ENCODE results near the gene MACROD2.
A peak's percentile ranks its signal among the peaks of the same experiment; 100 is the strongest.
"Not testable (repeated sequence)": the region's sequence is repeated elsewhere in the genome, so short reads cannot be mapped to it uniquely, and the experiment has no call there.

The MACROD2 gene

DNA sequence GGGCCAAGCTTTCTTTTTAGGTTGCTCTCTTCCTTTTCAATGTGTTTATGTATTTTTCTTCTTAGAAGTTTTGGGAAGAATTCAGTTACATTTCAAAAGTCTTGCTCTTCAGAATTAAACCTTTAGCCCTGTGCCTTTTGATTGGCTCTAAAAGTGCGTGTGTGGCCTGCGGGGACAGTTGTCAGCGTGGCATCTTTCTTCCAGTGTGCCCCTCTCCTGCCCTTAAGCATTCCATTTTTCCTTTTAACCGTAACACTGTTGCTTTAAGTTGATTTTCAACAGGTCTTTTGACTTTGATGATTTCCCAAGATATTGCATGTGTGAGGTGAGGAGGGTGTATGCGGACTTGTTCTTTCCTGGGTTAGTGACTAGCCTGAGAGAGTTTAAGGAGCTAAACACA lies 1341.2 kb downstream of the MACROD2 start:
- no peak for DNase-seq

DNA sequence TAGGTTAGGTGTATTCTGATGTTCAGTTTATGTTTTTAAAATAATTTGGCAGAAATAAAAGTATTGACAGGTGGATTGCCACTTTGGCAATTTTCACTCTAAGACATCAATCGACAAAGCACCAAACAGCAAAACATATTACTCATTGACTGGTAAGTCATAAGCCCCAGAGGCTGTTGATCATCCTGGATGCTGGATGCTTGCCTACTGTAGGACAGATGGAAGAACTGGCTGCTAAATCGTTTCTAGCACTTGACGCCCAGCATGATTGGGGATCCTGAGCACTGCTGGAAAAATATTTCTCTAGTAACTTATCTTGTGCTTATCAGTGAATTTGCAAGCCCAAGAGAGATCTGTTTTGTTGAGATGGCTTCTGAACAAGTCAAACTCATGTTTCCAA lies 1343.9 kb downstream of the MACROD2 start:
- no peak for DNase-seq

DNA sequence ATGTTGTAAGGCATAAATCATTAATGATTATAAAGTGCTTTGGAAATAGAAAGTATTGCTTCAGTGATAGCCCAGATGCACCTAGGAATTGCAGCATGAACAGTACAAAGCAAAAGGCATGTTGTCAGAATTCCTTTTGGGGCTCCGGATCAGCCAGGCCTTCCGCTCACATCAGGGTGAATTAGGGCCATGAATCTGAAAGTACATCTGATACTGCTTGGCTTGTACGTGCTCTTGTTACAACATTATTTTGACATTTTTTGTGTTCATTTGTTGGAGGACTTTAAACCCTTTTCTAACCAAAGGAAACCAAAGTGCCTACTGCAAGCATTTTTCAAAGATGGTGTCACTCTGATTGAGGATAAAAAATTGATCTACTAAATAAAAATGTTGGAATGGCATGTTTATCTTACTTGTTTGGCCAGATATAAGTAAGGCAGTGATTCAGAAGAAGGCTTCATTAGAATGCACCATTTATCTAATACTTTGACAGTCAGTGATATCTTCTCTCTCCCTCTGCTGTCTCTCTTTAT lies 1347.7 kb downstream of the MACROD2 start:
- no peak for DNase-seq

DNA sequence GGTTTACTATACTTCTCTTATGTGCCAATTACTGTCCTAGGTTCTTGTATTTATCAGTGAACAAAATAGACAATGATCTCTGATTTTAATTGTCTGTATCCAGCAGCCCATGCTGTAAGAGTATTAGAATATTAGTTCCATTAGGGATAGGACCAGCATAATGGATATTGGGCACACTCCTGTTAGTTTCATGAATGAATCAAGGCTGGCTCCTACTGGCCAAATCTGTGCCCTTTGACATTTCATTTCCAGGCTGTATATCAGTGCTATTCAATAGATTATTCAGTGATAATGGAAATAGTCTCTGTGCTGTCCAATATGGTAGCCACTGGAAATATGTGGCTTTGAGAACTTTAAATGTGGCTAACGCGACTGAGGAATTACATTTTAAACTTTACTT lies 1350.0 kb downstream of the MACROD2 start:
- DNase-seq: peak; percentile 6

DNA sequence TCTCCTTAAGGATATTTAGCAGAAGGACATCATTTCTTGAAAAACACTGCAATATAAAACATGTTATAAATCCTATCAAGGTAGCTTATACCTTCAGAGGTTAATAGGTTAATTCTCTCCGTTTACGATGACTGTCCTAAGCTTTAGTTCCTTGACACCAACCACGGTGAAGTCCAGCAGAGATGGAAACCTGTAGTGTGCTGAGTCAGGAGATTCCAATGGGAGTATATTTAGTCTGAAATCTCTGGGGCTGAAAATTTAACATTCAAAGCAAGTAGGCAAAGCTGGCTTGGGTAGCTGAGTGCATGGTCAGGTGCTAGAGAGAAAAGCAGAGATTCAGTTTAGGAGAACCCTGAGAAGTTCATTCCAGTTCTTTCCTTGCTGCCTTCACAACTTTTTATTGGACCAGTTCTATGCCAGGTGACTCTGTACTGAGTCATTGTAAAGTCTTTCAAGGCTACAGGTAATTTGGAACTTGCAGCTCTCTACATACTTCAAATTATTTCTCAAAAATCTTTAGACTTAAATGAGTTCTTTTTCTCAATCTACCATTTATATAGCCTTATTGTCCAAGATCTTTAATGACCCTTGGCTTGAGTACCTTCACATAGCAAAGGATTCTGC lies 1351.5 kb downstream of the MACROD2 start:
- no peak for DNase-seq

DNA sequence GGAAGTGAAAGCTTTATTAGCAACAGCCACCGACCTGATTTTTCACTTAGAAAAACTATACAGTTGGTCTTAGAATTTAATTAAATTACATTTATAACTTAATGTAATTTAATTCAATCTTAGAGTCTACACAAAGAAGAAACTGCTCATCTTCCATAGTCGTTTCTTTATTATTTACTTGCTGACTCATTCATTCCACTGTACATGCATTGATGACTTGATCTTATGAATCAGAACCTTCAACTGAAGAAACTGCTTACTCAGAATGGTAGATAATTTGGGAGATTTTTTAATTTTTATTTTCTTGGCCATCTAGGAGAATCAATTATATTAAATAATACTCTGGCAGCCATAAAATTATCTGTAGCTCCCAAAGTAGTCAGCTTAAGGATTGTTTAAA lies 1363.7 kb downstream of the MACROD2 start:
- no peak for DNase-seq

DNA sequence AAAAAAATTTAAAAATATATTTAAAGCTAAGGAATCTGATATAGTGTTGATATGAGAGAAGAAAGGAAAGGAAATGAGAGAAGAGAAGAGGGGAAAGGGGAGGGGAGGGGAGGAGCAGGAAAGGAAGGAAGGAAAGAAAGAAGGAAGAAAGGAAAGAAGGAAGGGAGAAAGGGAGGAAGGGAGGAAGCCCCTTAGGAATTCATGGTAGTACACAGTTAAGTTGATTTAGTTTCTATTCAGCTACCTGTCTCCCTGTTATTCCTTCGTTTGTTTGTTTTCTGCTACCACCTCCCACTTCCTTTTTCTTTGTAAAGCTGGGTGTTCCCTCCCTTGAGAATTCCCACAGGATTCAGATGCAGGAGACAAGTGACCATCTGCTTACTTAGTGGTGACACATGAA lies 1367.5 kb downstream of the MACROD2 start:
- no peak for DNase-seq

DNA sequence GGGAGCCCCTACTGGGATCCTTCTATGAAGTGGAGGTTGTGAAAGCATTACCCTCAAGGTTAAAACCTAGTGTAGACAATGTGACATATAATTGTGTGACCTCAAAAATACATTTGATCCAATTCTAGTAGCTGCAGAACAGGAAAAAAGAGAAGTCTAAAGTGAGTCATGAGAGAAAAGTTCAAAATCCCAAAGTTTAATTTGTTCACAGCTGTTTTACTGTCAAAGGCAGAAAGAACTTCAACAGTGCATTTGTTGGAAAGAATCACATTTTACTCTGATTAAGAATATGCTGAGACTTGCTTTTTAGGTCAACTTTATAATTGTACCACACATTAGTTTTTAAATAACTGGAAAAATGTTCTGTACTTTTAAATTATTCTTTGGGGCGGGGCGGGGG lies 1369.5 kb downstream of the MACROD2 start:
- no peak for DNase-seq

DNA sequence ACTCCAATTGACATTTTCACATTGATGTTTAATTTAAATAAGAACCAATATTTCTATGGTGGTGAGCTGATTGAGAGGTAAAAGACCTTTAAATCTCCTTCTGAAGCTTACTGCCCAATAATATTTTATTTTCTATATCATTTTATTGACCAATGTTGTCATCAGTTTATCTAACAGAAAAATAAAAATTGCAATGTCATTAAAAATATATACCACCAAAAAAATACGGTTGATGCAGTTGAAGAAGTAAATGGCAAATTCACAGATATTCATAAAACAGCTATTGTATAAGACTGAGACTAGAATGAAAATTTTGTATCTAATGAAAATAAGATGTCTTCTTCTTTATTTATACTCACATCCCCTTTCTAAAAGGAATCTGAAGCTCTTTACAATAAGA lies 1375.1 kb downstream of the MACROD2 start:
- DNase-seq: no peak

DNA sequence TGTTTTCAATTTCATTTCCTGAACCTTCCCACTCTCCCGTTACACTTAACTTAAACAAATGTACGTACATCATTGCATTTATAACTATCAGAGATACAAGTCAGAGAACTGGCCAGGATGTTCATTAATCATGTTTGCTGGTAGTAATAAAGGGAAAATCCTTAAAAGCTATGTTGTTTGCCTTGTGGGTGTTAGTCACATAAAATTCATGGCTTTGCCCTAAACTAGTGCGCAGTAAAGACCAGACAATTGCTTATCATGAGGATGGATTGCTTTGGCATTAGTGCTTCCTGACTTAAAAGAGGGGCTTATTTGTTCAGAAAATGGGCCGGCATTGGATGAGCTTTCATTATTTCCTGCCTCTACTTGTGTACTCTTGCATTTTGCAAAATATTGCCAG lies 1379.4 kb downstream of the MACROD2 start:
- DNase-seq: no peak

DNA sequence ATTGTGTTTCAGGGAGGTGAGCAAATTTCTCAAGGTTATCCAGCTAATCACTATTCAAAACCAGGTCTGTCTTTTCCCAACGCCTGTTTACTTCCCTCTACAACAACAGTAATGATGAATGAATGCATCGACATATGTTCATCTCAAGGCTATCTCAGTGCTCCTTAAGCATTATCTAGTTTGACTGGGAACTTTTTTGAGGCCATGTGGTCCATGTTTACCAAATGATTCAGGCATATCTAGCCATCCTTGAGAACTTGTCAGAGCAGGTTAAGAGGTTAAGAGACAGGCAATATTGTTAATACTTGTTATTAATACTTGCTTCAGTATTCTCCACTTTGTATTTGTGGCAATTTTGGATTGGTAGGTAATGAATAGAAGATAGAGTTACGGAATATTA lies 1380.5 kb downstream of the MACROD2 start:
- DNase-seq: no peak

DNA sequence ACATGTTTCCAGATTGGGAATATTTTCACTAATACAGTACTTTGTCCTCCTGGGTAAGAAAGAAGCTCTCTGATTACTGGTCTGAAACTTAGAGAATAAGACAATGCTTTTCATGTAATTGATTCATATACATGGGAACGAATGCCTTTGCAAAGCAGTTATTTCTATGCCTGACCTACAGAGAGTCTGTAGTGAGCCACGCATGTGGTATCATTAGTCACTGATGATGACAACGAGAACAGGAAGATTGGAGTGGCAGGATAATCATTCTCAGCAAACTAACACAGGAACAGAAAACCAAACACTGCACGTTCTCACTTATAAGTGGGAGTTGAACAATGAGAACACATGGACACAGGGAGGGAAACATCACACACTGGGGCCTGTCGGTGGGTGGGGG lies 1382.3 kb downstream of the MACROD2 start:
- not testable (repeated sequence) for DNase-seq

DNA sequence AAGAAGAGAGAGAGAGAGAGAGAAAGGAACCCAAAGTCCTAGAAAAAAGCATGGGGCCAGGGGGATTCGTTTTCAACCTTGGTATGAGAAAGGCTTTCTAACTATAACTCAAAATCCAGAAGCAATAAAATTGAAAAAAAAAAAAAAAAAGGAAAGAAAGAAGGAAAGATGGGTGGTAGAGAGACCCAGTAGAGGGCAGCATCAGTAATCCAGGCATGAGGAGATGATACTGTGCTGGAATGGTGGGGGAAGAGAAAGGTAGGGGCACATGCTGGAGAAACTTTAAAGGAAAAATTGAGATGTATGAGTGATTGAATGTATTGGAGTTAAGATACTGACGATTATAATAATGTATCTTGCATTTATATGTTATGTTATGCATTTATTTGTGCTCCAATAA lies 1382.8 kb downstream of the MACROD2 start:
- no peak for DNase-seq

DNA sequence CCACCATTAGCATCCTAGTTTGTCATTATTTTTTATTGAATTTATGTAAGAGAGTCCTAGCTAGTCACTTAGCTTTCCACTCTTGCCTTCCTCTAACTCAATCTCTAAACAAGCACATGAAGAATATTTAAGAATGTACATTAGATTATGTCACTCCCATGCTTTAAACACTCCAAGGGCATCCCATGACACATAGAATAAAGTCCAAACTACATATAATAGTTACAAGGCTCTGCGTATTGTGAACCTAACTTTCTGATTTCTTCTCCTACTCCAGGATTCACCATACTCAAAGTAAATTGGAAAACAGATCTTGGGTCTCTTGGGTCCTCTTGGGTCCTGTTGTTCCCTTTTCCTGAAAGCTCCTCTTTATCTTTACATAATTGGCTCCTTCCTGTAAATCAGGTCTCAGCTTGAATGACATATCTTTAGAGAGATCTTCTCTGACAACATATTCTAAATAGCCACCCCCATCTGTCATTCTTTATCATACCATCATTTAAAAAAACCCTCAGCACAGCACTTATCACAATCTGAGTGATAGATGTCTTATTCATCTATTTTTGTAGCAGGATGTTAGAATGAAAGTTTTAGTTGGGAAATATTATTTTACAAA lies 1384.5 kb downstream of the MACROD2 start:
- no peak for DNase-seq

DNA sequence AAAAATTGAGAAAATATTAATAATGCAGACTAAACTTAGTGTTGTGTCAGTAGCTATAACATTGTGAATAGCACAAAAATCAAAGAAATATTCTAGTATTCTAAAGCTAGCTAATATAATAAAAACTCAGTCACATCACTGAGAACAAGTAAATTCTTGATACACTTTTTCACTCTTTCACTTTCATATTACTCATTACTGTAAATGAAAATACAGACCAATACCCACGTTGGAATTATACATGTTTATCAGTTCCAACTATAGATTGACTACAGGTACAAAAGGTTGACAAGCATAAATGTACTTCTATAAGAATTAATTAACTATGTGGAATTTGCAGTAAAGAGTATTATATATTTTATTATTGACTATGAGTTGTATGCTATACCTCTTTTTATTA lies 1385.5 kb downstream of the MACROD2 start:
- no peak for DNase-seq

DNA sequence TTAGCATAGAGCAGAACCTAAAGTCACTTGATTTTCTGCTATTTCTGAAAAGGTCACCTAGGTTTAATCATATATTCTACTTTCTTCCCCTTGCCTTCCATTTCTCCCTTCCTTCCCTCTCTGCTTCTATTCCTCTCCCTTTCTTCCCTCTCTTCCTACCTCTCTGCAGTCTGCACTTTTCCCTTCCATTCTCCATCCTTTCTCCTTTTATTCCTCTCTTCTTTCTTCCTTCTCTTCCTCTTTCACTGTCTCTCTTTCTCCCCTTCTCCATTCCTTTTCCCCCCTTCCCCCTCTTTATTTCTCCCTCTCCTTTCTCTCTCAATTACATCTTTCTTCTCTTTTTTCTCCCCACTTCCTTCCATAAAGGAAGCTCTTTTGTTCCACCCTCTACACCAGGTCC lies 1391.9 kb downstream of the MACROD2 start:
- no peak for DNase-seq

DNA sequence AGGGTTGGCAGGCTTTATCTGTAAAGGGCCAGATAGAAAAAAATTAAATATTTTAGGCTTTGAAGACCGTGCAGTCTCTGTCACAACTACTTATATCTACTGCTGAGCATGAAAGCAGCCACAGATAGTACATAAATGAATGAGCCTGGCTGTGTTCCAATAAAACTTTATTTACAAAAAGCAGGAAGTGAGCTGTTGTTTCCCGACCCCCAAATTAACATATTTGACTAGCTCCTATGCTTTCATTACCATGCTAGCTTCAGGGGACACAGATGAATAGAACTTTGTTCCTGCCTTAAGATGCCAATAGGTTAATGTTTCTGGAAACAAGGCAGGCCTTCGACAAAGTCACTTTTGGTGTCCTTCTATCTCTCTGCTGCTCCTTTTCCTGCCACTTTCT lies 1400.1 kb downstream of the MACROD2 start:
- no peak for DNase-seq

DNA sequence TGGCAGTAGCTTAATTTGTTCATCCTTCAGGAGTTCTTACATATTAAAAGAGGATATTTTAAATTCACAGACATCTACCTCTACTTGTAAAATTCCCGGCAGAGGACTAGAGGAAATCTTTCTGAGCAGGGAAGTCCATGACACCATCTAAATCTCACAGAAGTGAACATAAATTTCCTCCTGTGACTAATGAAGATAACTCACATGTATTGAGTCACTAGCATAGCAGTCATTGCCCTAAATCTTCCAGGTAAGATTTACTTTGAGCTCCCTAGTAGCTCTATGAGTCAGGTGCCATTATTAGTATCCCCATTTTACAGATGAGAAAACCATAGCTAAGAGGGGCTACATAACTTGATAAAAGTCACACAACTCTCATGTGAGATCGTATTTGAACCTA lies 1400.7 kb downstream of the MACROD2 start:
- no peak for DNase-seq

DNA sequence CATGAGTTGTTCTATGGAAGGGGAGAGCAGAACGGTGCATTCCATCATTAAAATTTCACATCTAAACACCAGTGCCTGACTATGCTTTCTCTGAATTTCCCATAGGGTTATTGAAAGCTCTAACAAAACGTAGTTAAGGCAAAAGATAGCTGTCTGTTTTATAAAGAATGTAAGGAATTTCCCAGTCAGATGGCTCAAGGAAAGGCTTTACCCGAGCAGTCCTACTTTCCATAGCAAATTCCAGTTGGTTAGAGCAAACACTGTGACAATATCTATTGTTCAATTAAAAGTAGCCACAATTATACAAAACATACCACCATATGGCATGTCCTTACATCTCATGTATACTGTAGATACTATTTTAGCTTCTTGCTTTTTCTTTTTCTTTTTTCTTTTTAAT lies 1401.6 kb downstream of the MACROD2 start:
- no peak for DNase-seq

DNA sequence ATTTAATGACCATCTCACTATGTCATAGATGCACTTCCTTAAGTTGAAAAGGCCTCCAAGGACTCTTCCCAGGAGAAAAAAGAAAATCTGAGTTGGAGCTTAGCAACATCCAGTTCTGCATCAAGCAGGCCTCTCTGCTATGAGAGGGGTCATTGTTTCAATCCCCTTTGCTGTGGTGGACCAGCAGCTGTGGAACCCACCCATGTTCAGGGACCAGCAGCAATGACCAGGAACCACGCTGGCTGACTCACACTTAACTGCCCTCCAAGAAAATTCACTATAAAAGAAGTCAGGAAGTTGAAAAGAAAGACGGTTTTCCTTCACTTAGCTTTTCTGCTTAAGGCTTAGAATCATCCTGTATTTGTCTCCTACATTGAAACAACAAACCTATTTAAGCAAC lies 1404.5 kb downstream of the MACROD2 start:
- DNase-seq: no peak

DNA sequence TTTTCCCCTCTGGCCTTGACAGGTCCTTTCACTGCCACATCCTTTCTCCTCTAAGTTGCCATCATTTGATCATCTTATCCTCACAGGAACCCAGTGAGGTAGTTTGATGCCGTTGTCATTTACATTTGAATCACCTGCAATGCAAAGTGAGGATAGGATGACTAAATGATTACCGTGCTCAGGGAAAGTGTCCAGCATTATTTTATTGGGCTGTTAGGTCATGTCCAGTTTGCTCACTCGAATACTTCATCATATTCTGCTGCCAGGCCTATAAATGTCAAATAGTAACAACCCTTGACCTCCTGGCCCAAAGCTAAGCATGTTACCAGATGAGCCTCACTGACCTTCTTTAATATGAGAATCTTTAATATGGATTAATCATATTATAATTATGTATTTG lies 1410.8 kb downstream of the MACROD2 start:
- DNase-seq: no peak

DNA sequence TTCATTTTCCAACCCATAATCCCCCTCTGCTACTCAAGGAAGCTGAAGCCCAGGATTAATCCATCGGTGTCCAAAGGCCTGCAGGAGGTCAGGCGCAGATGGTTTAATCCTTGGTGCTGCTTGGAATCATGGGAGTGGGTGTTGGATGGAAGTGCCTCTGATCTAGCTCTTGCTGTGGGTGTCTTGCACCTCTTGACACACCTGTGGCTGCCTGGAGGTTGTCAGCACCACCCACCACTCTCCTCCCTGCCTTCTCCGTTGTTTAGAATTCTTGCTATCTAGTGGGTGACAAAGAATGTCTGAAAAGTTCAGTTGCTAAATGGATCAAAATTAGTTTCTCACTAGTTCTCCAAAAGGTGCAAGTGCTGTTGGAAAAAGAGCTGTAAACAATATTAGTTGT lies 1416.5 kb downstream of the MACROD2 start:
- no peak for DNase-seq

DNA sequence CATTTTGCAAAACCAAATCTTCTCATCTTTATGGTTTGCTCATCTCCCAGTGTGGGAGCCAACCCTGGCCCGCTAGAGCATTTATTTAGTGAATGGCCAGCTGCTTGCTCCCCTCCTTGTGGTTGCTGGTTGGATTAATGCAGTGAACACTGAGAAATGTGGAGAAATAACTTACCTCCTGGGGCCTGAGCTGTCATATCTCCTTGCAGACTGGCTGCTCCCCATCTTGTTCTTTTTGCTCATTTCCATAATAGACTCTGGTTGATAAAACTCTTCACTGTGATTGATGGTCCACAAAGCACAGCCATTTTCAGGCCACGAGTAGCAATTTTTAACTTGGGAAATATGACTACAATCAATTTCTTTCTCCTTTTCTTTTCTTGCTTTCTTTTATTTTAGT lies 1420.6 kb downstream of the MACROD2 start:
- no peak for DNase-seq

DNA sequence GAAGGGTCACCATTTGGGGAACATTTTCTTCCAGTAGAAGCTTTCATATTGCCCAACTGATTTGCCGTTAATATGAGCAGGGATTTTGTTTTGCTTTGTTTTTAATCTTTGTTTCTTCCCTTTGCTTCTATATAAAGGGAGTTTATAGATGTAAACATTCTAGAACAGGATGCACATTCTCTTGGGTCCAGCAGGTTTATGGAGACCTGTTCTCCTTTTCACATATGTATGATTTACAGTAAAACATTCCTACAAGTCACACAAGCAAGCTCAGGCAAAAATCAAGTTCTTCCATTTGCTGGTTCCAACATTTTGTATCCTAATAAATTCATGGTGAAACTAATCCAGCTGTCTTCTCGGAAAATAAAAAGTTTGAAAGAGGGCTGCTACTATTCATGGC lies 1424.5 kb downstream of the MACROD2 start:
- no peak for DNase-seq

DNA sequence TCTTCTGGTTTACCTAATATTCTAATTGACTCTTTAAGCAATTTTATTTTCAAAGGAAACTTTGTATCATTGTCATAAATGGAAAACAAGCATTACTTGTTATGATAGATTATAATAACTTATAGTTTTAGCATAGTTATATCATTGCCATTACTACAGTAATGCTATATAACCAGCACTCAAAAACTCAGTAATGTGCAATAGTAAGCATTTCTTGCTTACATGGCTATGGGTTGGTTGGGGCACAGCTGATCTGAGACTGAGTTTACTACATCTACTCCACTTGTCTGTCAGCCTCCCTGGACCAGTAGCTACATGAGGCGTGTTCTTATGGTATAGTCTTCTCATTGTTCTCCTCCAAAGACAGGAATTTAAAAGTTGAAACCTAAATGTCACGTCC lies 1427.7 kb downstream of the MACROD2 start:
- no peak for DNase-seq
